Measurements from ENCODE around the gene TPSAB1.

TPSAB1 gene

DNA sequence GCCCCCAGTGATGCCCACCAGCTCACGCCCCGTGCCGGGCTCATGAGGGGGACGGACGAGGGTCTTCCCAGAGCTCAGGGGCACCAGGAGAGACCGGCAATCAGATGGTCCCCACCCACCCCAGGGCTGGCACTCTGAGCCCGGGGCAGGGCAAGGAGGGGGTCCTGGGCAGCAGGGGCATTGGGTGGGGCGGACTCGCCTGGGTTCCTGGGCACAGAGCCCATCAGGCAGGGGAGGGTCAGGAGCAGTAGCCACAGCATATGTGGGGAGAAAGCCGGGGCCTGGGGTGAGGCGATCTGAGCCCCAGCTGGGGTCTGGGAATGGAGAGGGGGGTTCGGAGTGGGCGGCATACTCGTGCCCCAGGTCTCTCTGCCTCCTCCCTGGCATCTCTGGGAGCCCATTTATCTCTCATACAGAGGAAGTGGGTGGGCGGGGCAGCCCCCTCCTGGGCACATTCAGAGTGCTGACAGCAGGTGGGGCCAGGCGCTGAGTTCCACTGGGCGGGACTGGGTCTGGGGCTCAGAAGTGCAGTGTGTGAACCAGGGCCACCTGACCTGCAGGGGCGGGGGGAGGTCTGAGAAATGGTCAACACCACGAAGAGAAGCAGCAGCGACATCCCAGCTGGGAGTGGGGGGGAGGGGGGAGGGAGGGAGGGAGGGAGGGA lies 48.4 kb downstream of the TPSAB1 start:
- DNase-seq: no peak

DNA sequence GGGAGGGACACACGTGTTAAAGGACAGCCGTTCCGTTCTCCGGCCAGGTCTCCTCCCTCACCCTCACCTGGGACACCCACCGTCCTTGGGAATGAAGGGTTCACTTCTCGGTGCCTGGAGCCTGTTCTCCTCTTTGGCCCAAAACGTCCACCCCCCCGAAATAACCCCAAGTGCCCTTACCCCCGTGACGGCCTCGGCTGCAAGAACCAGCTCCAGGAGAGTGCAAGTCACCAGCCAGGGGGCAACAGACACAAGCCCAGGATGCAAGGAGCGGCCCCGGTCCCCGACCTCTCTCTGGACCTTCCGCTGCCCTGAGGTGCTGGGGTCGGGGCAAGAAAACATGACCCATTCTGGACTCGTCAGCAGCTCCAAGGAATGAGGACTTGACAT lies 49.0 kb downstream of the TPSAB1 start:
- no peak for DNase-seq

DNA sequence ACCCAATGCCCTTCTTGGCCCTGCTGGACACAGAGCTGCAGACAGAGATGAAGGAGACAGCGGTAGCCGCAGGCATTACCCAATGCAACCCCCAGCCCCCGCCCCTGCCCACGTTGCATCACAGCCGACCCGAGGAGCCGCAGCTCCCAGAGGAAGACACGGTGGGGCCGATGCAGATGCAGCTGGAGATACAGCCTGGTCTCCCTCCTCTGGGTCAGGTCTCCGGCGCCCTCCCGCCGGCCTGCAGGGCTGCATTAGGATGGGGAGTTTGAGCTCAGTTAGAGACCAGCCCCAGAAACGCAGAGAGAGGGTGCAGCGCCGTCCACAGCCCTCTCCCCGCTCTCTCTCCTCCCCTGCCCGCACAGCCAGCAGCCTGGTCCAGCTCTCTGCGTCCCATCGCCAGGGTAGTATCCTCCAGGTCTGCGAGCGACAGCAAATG lies 49.6 kb downstream of the TPSAB1 start:
- no peak for DNase-seq

DNA sequence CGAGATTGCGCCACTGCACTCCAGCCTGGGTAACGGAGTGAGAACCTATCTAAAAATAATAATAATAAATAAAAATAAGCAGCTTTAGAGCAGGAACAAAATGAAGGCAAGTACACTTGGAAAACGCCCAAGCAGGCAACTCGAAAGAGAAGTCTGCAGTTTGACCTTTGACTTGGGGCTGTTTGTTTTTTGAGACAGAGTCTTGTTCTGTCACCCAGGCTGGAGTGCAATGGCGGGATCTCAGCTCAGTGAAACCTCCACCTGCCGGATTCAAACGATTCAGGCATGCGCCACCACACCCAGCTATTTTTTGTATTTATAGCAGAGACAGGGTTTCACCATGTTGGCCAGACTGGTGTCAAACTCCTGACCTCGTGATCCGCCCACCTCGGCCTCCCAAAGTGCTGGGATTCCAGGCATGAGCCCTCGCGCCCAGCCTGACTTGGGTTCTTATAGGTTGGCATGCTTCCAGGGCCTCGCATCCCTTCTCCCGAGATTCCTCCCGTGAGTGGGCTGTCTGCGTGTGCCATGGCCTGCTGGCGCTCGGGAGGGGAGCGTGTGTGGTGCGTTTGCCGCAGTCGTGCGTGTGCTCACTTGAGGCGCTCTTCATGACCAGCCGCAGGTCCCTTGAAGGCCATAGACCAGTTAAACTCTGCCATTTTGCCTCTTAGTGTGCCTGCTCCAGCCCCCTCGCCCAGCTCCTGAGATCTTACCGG lies 50.5 kb downstream of the TPSAB1 start:
- DNase-seq: peak; percentile 63

DNA sequence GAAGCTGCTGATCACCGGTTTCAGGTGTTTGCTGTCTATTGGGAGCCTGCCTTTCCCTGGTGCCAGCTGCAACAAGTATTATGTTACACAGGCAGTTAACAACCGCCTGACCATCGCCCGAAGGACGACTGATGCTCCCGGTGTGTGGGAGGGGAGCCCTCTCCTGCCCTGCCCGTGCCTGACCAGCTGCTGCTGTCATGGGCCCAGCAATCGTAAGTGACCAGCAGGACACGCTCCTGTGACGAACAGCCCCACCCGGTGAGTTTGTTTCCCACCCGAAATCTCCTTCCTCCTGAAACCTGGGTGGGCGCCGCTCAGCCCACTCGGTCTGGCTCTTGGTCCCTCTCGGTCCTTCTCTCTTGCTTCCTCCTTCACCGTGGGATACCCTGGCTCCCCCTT lies 51.1 kb downstream of the TPSAB1 start:
- DNase-seq: no peak
